Prostate gland (tissue), 2 donors: ENCODE results near the gene TBC1D22A. TPM values are rescaled to one million over a fixed set of nuclear protein-coding genes. Genes with fewer than 3 reads are reported as not detected.

ENCODE experiments used
- DNase-seq: peaks from one replicate; pipeline ENCODE4 v3.0.0-alpha.2; 2019; ENCODE audit warnings: low spot score
- H3K27ac ChIP-seq, 2 donors: fragments of 200-600 bp; sonication (generic); 2 replicates each; pipeline ENCODE4 v1.5.1; 2017 to 2019
- H3K27me3 ChIP-seq: fragments of 200-600 bp; sonication (generic); replicated peaks from 2 replicates; pipeline ENCODE4 v1.5.1; 2019; ENCODE audit not compliant: insufficient read depth
- H3K36me3 ChIP-seq, 2 donors: fragments of 200-600 bp; sonication (generic); 1 replicate in 1 of 2; 2 replicates in 1 of 2; pipeline versions ENCODE4 v1.5.1 to v1.8.1; 2017 to 2019
- H3K4me1 ChIP-seq: fragments of 200-600 bp; sonication (generic); replicated peaks from 2 replicates; pipeline ENCODE4 v1.5.1; 2019
- H3K4me3 ChIP-seq, 2 donors: fragments of 200-600 bp; sonication (generic); 2 replicates each; pipeline ENCODE4 v1.5.1; 2017 to 2019
- H3K9me3 ChIP-seq: fragments of 200-600 bp; sonication (generic); 2 replicates; pipeline ENCODE4 v1.5.1; 2017
- POLR2A ChIP-seq: fragments of 450-650 bp; IDR thresholded peaks from one replicate; pipeline ENCODE4 v1.6.1; 2016; ENCODE audit warnings: antibody characterized with exemption, mild to moderate bottlenecking
- POLR2AphosphoS5 ChIP-seq: sonication (generic); formaldehyde crosslinking; IDR thresholded peaks from one replicate; pipeline ENCODE4 v1.6.1; 2017; ENCODE audit warnings: antibody characterized with exemption
- WGBS: methylation state at CpG from one replicate; pipeline ENCODE4 v1.1.5; 2018; 5-methylcytosine and 5-hydroxymethylcytosine counted together
- intact Hi-C: fragments of 100-400 bp; cut with DNase I; formaldehyde crosslinking; loops from one replicate; pipeline ENCODE4 v1.14.2; 2022
- total RNA-seq, 2 donors: library from RNA; depleted of rRNA; stranded (reverse); fragments of >200 nt; gene quantifications; one replicate each; pipeline ENCODE4 v1.1.0, GENCODE V29; 2016
- TF ChIP-seq, protein P1 (sequence below), 4 experiments: fragments of 200-600 bp in 2 of 4; fragments of 450-650 bp in 2 of 4; sonication (generic) in 2 of 4; IDR thresholded peaks; 1 replicate in 3 of 4; 2 replicates in 1 of 4; pipeline ENCODE4 v1.5.1; 2016 to 2019; ENCODE audit warnings: antibody characterized with exemption in 4 of 4, mild to moderate bottlenecking in 2 of 4, moderate library complexity in 2 of 4

TBC1D22A gene
- total RNA-seq, 2 donors from 2014 or later, result 16.0 to 30.7 TPM

DNA sequence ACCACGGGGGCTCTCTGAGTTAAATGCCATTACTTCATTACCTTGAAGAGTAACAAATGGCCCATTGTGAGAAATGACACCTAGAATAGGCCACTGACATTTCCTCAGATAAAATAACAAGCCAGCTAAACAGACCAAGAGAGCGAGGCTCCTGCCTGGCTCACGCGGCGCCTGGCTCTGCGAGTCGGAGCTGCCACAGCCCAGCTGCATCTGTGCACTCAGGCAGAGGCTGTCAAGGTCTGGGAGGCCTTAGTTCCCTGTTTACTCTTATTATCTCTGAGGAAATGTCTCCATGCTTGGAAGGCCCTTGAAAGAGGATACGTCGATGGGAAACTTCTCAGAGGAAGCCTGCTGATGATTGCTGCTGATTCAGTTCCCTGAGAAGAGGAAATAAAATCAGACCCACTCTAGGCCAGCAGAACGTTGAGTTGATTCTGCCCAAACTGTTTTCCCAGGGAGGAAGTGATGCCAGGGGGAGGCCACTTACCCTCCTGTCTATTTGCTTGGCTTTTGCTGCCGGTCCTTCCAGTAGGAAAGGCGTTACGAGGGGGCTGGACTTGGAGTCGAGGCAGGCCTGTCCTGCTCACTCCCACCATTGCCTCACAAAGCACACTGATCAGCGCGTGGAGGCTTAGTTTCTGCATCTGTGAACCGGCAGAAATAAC lies 208.8 kb downstream of the TBC1D22A start:
- intact Hi-C loops, result no loop called here
- no peaks in the 10 kb centered on the region for H3K9me3 ChIP-seq
- H3K4me3 ChIP-seq, result no peak overlapping the region
- DNase-seq, result no peak
- H3K27ac ChIP-seq, result no peak overlapping the region
- H3K27me3 ChIP-seq, result no peaks in the 10 kb centered on the region
- TF ChIP-seq, protein P1, sequence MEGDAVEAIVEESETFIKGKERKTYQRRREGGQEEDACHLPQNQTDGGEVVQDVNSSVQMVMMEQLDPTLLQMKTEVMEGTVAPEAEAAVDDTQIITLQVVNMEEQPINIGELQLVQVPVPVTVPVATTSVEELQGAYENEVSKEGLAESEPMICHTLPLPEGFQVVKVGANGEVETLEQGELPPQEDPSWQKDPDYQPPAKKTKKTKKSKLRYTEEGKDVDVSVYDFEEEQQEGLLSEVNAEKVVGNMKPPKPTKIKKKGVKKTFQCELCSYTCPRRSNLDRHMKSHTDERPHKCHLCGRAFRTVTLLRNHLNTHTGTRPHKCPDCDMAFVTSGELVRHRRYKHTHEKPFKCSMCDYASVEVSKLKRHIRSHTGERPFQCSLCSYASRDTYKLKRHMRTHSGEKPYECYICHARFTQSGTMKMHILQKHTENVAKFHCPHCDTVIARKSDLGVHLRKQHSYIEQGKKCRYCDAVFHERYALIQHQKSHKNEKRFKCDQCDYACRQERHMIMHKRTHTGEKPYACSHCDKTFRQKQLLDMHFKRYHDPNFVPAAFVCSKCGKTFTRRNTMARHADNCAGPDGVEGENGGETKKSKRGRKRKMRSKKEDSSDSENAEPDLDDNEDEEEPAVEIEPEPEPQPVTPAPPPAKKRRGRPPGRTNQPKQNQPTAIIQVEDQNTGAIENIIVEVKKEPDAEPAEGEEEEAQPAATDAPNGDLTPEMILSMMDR (IDR thresholded peaks at IDR 0.05), result no peak
- TF ChIP-seq POLR2AphosphoS5 (no peak), POLR2A (no peak)
- H3K36me3 ChIP-seq, result no peaks in the 10 kb centered on the region
- WGBS, result 56% methylated on average over 17 of the region's 17 CpGs
- H3K4me1 ChIP-seq, result no peaks in the 10 kb centered on the region

DNA sequence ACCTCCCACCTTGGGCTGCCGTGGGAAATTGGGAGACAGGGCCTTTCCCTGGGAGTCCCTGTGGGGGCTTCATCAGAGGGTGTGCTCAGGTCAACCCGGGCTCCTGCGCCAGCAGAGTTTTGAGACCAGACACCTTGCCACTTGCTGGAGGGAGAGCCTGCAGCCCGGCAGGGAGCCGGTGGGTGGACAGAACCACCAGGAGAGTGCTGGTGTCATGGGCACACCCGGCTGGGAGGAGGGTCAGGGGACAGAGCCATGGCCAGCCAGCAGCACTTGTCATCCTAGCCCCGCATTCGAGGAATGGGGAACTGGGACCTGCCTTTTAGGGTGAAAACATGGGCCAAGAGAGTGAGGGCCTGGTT lies 209.3 kb downstream of the TBC1D22A start:
- WGBS, result 95% methylated on average over 8 of the region's 8 CpGs
- DNase-seq, result no peak
- no peak overlapping the region for H3K4me3 ChIP-seq
- H3K9me3 ChIP-seq, result no peaks in the 10 kb centered on the region
- H3K27ac ChIP-seq, result no peak overlapping the region
- H3K4me1 ChIP-seq, result no peaks in the 10 kb centered on the region
- intact Hi-C loops, result no loop called here
- no peaks in the 10 kb centered on the region for H3K27me3 ChIP-seq
- TF ChIP-seq, protein P1 (IDR thresholded peaks at IDR 0.05), result no peak
- TF ChIP-seq POLR2AphosphoS5, result no peak
- no peak for TF ChIP-seq POLR2A
- no peaks in the 10 kb centered on the region for H3K36me3 ChIP-seq

DNA sequence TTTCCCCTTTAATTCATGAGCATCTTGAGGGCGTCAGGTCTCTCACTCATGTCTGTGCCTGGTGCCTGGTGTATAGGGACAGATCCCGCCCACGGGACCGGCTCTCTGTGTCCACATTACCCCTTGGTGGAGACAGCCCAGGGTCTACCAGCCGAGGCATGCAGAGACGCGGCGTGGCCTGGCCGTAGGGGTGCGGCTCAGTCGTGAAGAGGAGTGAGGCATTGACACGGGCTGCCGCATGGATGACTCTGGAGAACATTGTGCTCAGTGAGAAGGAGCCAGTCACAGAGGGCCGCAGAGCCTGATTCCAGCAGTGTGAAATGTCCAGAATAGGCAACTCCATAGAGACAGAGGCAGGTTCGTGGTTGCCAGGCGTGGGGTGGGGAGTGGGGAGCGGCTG lies 209.8 kb downstream of the TBC1D22A start:
- TF ChIP-seq, protein P1 (IDR thresholded peaks at IDR 0.05), result no peak
- TF ChIP-seq POLR2AphosphoS5, result no peak
- TF ChIP-seq POLR2A, result no peak
- Histone ChIP-seq H3K4me3 (no peak overlapping the region), H3K27ac (no peak overlapping the region), H3K27me3 (no peaks in the 10 kb centered on the region), H3K36me3 (no peaks in the 10 kb centered on the region), H3K4me1 (no peaks in the 10 kb centered on the region), H3K9me3 (no peaks in the 10 kb centered on the region)
- WGBS, result 91% methylated on average over 17 of the region's 17 CpGs
- intact Hi-C loops, result no loop called here
- DNase-seq, result no peak

DNA sequence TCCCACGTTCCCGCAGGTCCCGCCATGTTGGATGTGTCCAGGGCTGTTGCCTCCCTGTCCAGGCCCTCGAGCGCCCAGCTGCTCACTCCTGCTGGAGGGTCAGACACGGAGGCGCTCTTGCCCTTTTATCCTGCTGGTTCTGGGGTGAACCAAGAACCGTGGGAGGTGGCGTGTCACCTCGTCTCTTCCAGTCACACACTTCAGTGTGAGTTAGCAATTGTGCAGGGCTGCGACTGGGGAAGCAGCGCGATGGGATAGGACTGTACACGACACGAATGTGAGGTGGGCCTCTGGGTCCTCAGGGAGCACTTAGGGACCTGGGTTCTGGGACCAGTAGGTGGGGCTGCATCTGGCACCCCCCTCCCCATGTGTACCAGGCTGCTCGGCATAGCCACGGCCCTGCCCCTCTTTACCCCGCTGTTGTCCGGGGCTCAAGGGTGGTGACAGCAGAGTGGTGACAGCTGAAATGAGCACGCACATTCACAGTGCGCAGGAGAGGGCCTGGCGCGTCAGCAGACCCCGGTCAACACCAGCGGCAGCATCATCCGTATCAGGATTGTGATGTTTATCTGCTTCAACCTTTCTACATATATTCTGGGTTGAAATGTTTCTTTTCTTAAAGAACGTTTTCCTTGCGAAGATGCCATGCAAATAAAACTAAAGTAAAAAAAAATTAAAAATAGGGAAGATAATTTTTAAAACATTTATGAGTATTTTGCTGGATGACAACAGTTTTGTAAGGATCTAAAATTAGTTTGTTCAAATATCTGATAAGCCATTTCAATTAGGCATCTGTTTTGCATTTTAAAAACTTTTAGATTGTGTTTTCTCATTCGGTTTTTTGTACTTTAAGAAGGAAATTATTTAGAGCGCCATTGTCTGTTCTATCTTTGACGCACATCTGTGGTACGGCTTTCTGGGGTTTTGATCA lies 210.7 kb downstream of the TBC1D22A start:
- no peak for TF ChIP-seq POLR2AphosphoS5
- WGBS, result 96% methylated on average over 32 of the region's 32 CpGs
- intact Hi-C loops, result no loop called here
- no peaks in the 10 kb centered on the region for H3K4me1 ChIP-seq
- no peak for DNase-seq
- no peak overlapping the region for H3K27ac ChIP-seq
- no peak overlapping the region for H3K4me3 ChIP-seq
- no peaks in the 10 kb centered on the region for H3K9me3 ChIP-seq
- H3K27me3 ChIP-seq, result no peaks in the 10 kb centered on the region
- H3K36me3 ChIP-seq, result no peaks in the 10 kb centered on the region

DNA sequence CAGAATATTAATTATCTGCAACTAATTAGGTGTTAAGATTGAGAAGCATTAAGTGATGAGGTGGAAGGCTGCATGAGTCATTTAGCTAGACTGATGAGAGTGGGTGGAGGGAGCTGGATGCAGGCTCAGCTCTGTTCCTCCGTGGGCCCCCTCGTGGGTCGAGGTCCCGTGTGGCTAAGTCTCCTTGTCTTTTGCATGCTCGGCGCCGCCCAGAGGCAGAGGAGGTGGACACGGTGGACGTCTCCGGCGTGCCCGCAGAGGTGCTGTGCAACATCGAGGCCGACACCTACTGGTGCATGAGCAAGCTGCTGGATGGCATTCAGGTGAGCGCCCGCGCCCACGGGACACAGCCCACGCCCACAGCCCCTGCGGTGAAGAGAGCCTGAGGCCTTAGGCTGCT lies 211.6 kb downstream of the TBC1D22A start:
- intact Hi-C loops, result no loop called here
- no peaks in the 10 kb centered on the region for H3K27me3 ChIP-seq
- TF ChIP-seq POLR2AphosphoS5, result no peak
- no peak for TF ChIP-seq POLR2A
- TF ChIP-seq, protein P1 (IDR thresholded peaks at IDR 0.05), result no peak
- no peak overlapping the region for H3K27ac ChIP-seq
- H3K36me3 ChIP-seq, result no peaks in the 10 kb centered on the region
- no peak for DNase-seq
- H3K9me3 ChIP-seq, result no peaks in the 10 kb centered on the region
- 82% methylated on average over 20 of the region's 20 CpGs for WGBS
- H3K4me3 ChIP-seq, result no peak overlapping the region
- no peaks in the 10 kb centered on the region for H3K4me1 ChIP-seq
